MM.1S (cell line): ENCODE results near the gene DPAGT1.
A peak's percentile ranks its signal among the peaks of the same experiment; 100 is the strongest.
"Not testable (repeated sequence)": the region's sequence is repeated elsewhere in the genome, so short reads cannot be mapped to it uniquely, and the experiment has no call there.

Source experiments
- DNase-seq: peaks from one replicate; pipeline ENCODE4 v3.0.0-alpha.2; 2015
- H2AFZ ChIP-seq: fragments of 300-600 bp; sonication (generic); 2 replicates; pipeline ENCODE4 v1.6.0; 2016; ENCODE audit warnings: antibody characterized with exemption, low read length
- H3F3A ChIP-seq: fragments of 300-600 bp; sonication (generic); 2 replicates; pipeline ENCODE4 v1.6.1; 2016; ENCODE audit warnings: mild to moderate bottlenecking, antibody characterized with exemption, low read length, moderate library complexity, mixed read lengths; ENCODE audit not compliant: insufficient read depth
- H3K27ac ChIP-seq: fragments of 300-600 bp; sonication (generic); 2 replicates; pipeline ENCODE4 v1.5.1; 2016; ENCODE audit warnings: mild to moderate bottlenecking, low read length
- H3K27me3 ChIP-seq: fragments of 300-600 bp; sonication (generic); replicated peaks from 2 replicates; pipeline ENCODE4 v1.6.0; 2016; ENCODE audit warnings: low read length; ENCODE audit not compliant: insufficient read depth
- H3K36me3 ChIP-seq: fragments of 300-600 bp; sonication (generic); replicated peaks from 2 replicates; pipeline ENCODE4 v1.6.1; 2016; ENCODE audit warnings: mild to moderate bottlenecking, low read length, mixed read lengths; ENCODE audit not compliant: insufficient read depth
- H3K4me1 ChIP-seq: fragments of 300-600 bp; sonication (generic); 2 replicates; pipeline ENCODE4 v1.6.1; 2016; ENCODE audit warnings: low read length, mixed read lengths
- H3K4me2 ChIP-seq: fragments of 300-600 bp; sonication (generic); 2 replicates; pipeline ENCODE4 v1.6.0; 2016; ENCODE audit warnings: low read depth, low read length
- H3K4me3 ChIP-seq: fragments of 300-600 bp; sonication (generic); 2 replicates; pipeline ENCODE4 v1.5.1; 2016; ENCODE audit warnings: low read length, mixed read lengths
- H3K79me2 ChIP-seq: fragments of 300-600 bp; sonication (generic); 2 replicates; pipeline ENCODE4 v1.6.1; 2016; ENCODE audit warnings: mixed run types, low read length, mixed read lengths
- H3K9ac ChIP-seq: fragments of 300-600 bp; sonication (generic); 2 replicates; pipeline ENCODE4 v1.6.1; 2016; ENCODE audit warnings: low read length, mixed read lengths
- H3K9me2 ChIP-seq: fragments of 300-600 bp; sonication (generic); replicated peaks from 2 replicates; pipeline ENCODE4 v1.6.1; 2016; ENCODE audit warnings: mild to moderate bottlenecking, low read length, mixed read lengths; ENCODE audit not compliant: insufficient read depth
- H3K9me3 ChIP-seq: fragments of 300-600 bp; sonication (generic); replicated peaks from 2 replicates; pipeline ENCODE4 v1.6.1; 2016; ENCODE audit warnings: mild to moderate bottlenecking, low read length, mixed read lengths; ENCODE audit not compliant: insufficient read depth
- H4K20me1 ChIP-seq: fragments of 300-600 bp; sonication (generic); 2 replicates; pipeline ENCODE4 v1.6.1; 2016; ENCODE audit warnings: mild to moderate bottlenecking, low read length, moderate library complexity, mixed read lengths; ENCODE audit not compliant: insufficient read depth
- EZH2 ChIP-seq: fragments of 300-600 bp; sonication (generic); optimal IDR thresholded peaks from 2 replicates; pipeline ENCODE3; 2017; ENCODE audit warnings: low read depth, mild to moderate bottlenecking, antibody characterized with exemption, low read length, mixed read lengths
- EZH2phosphoT487 ChIP-seq: fragments of 300-600 bp; sonication (generic); IDR thresholded peaks from 2 replicates; pipeline ENCODE4 v1.6.1; 2018; ENCODE audit warnings: antibody characterized with exemption, low read length
- TF ChIP-seq, protein P1 (sequence below): fragments of 300-600 bp; sonication (generic); IDR thresholded peaks from 2 replicates; pipeline ENCODE4 v1.5.1; 2016; ENCODE audit warnings: antibody characterized with exemption, low read length, mixed read lengths

Gene DPAGT1

GRCh38 chr11:119065369-119065768, 36.3 kb downstream of the DPAGT1 start:
- Histone ChIP-seq H2AFZ (no peak overlapping the region), H3K27me3 (no peaks in the 10 kb centered on the region), H3K4me1 (peaks cover 13% of the 10 kb centered on the region; the same call in 1 of the 2 replicates), H3F3A (peaks cover 7% of the 10 kb centered on the region), H3K9me3 (no peaks in the 10 kb centered on the region), H3K9me2 (no peaks in the 10 kb centered on the region), H4K20me1 (no peaks in the 10 kb centered on the region), H3K4me2 (no peak overlapping the region; the same call in 1 of the 2 replicates), H3K4me3 (no peak overlapping the region), H3K27ac (no peak overlapping the region), H3K36me3 (no peaks in the 10 kb centered on the region), H3K79me2 (peaks cover 52% of the 10 kb centered on the region), H3K9ac (no peak overlapping the region)
- peak; percentile 53 for DNase-seq
- no peak for TF ChIP-seq EZH2phosphoT487
- TF ChIP-seq, protein P1, sequence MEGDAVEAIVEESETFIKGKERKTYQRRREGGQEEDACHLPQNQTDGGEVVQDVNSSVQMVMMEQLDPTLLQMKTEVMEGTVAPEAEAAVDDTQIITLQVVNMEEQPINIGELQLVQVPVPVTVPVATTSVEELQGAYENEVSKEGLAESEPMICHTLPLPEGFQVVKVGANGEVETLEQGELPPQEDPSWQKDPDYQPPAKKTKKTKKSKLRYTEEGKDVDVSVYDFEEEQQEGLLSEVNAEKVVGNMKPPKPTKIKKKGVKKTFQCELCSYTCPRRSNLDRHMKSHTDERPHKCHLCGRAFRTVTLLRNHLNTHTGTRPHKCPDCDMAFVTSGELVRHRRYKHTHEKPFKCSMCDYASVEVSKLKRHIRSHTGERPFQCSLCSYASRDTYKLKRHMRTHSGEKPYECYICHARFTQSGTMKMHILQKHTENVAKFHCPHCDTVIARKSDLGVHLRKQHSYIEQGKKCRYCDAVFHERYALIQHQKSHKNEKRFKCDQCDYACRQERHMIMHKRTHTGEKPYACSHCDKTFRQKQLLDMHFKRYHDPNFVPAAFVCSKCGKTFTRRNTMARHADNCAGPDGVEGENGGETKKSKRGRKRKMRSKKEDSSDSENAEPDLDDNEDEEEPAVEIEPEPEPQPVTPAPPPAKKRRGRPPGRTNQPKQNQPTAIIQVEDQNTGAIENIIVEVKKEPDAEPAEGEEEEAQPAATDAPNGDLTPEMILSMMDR, result peak; percentile 62

DNA sequence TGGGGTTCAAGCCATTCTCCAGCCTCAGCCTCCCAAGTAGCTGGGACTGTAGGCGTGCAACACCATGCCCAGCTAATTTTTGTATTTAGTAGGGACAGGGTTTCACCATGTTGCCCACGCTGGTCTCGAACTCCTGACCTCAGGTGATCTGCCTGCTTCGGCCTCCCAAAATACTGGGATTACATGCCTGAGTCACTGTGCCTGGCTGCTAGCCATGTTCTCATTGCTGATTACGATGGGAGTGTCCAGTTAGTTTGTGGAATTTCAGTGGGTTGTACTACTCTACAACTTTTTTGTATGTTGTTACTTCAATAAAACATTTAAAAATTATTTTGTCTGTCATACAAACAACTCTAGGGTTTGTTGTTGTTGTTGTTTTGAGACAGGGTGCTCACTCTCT, 38.9 kb downstream of the DPAGT1 start:
- H3K27ac ChIP-seq, result no peak overlapping the region
- no peak overlapping the region for H3K4me2 ChIP-seq
- H3F3A ChIP-seq, result peaks cover 8% of the 10 kb centered on the region
- H3K9me3 ChIP-seq, result no peaks in the 10 kb centered on the region
- no peak for DNase-seq
- no peak overlapping the region for H3K4me3 ChIP-seq
- no peaks in the 10 kb centered on the region for H3K27me3 ChIP-seq
- peaks cover 35% of the 10 kb centered on the region for H3K79me2 ChIP-seq
- no peak overlapping the region for H2AFZ ChIP-seq
- TF ChIP-seq, protein P1, result no peak
- TF ChIP-seq EZH2phosphoT487 (no peak), EZH2 (no peak)
- H3K4me1 ChIP-seq, result peaks cover 9% of the 10 kb centered on the region; the same call in 1 of the 2 replicates
- no peaks in the 10 kb centered on the region for H4K20me1 ChIP-seq
- no peaks in the 10 kb centered on the region for H3K9me2 ChIP-seq
- no peak overlapping the region for H3K9ac ChIP-seq
- no peaks in the 10 kb centered on the region for H3K36me3 ChIP-seq

GRCh38 chr11:119061256-119061655, 40.4 kb downstream of the DPAGT1 start:
- Histone ChIP-seq H3F3A (peaks cover 10% of the 10 kb centered on the region), H3K79me2 (peaks cover 32% of the 10 kb centered on the region), H3K4me3 (no peak overlapping the region), H3K27ac (no peak overlapping the region), H3K36me3 (no peaks in the 10 kb centered on the region), H2AFZ (no peak overlapping the region), H3K9me2 (no peaks in the 10 kb centered on the region), H3K9me3 (no peaks in the 10 kb centered on the region), H3K4me2 (no peak overlapping the region), H3K4me1 (peaks cover 6% of the 10 kb centered on the region; the same call in 1 of the 2 replicates), H4K20me1 (no peaks in the 10 kb centered on the region), H3K27me3 (no peaks in the 10 kb centered on the region), H3K9ac (no peak overlapping the region)
- TF ChIP-seq, protein P1, result no peak
- TF ChIP-seq EZH2 (no peak), EZH2phosphoT487 (no peak)
- DNase-seq, result no peak

GRCh38 chr11:119059128-119059527, 42.5 kb downstream of the DPAGT1 start:
- H3K79me2 ChIP-seq, result peaks cover 35% of the 10 kb centered on the region
- H3K9me2 ChIP-seq, result not testable (repeated sequence)

More at GRCh38 chr11:119059128-119059527, 42.5 kb downstream of the DPAGT1 start:
- not testable (repeated sequence) for H4K20me1 ChIP-seq, H3K4me1 ChIP-seq, H3K9ac ChIP-seq, H2AFZ ChIP-seq, H3K4me3 ChIP-seq, DNase-seq, H3K4me2 ChIP-seq, H3K27ac ChIP-seq, H3K36me3 ChIP-seq, H3K27me3 ChIP-seq, H3K9me3 ChIP-seq
- H3F3A ChIP-seq, result peaks cover 11% of the 10 kb centered on the region
